Natural killer cell treated with Interleukin-12 subunit alpha and Interleukin-12 subunit beta and Interleukin-15 and Interleukin-18, amount 100 ng/mL, for 72 hours (primary cell): ENCODE measurements around the gene IQGAP2. TPM values are rescaled to one million over a fixed set of nuclear protein-coding genes. Genes with fewer than 3 reads are reported as not detected.

Experiments used
- ATAC-seq, 2 donors: fragments of 150-1000 bp; cut with Tn5 transposase in 1 of 2; sonication (Bioruptor Pico), chemical (Tn5 transposase) in 1 of 2; 2 replicates each; pipeline ENCODE4 v1.10.0; 2021
- DNase-seq: peaks from one replicate; pipeline ENCODE4 v3.0.0; 2022; ENCODE audit warnings: low spot score
- H3K27ac Mint-ChIP-seq, 2 donors: 1 replicate in 1 of 2; 2 replicates in 1 of 2; pipeline ENCODE4 v1.8.0; 2022; ENCODE audit warnings: mixed read lengths in 2 of 2, mild to moderate bottlenecking in 1 of 2, moderate library complexity in 1 of 2
- H3K27me3 Mint-ChIP-seq, 2 donors: 1 replicate in 1 of 2; 2 replicates in 1 of 2; pipeline ENCODE4 v1.8.0; 2022; ENCODE audit warnings: mixed read lengths in 2 of 2
- H3K36me3 Mint-ChIP-seq: one replicate; pipeline ENCODE4 v1.8.0; 2022; ENCODE audit warnings: mixed read lengths
- H3K4me1 Mint-ChIP-seq, 2 donors: 1 replicate in 1 of 2; 2 replicates in 1 of 2; pipeline ENCODE4 v1.8.0; 2022; ENCODE audit warnings: low read depth in 2 of 2, mixed read lengths in 2 of 2, mild to moderate bottlenecking in 1 of 2
- H3K4me3 Mint-ChIP-seq: one replicate; pipeline ENCODE4 v1.8.0; 2022; ENCODE audit warnings: mixed read lengths
- H3K9me3 Mint-ChIP-seq: 2 replicates; pipeline ENCODE4 v1.8.0; 2022; ENCODE audit warnings: mixed read lengths
- total RNA-seq, 2 donors: library from RNA; stranded (reverse); gene quantifications; one replicate each; pipeline ENCODE4 v1.2.3, GENCODE V29; 2022

IQGAP2 gene
- total RNA-seq, 2 donors from 2014 or later = 104 to 111 TPM

DNA sequence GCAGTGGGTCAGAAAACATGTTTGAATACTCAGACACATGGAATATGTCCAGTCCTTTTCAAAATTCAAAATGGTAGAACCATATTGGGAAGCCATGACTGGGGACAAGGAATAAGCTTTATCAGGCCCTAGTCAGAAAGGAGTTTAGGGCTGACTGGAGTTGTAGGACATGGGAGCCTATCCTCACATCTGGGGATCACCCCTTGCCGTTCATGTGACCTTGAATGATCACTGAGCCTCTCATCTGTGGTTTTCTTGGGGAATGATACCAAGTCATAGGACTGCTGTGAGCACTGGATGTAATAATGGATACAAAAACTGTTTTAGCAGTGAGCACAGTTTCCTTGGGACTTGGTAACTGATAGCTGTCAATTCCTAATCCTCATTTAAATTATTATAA, 84.7 kb downstream of the IQGAP2 start:
- no peak overlapping the region for H3K4me3 Mint-ChIP-seq
- H3K9me3 Mint-ChIP-seq = no peaks in the 10 kb centered on the region
- H3K27ac Mint-ChIP-seq = peak overlapping the region in 1 of 2 donors; percentile 66
- peaks cover 51 to 53% of the 10 kb centered on the region in 2 donors for H3K4me1 Mint-ChIP-seq
- H3K36me3 Mint-ChIP-seq = no peaks in the 10 kb centered on the region
- no peak for DNase-seq
- H3K27me3 Mint-ChIP-seq = no peaks in the 10 kb centered on the region
- ATAC-seq = no peak

DNA sequence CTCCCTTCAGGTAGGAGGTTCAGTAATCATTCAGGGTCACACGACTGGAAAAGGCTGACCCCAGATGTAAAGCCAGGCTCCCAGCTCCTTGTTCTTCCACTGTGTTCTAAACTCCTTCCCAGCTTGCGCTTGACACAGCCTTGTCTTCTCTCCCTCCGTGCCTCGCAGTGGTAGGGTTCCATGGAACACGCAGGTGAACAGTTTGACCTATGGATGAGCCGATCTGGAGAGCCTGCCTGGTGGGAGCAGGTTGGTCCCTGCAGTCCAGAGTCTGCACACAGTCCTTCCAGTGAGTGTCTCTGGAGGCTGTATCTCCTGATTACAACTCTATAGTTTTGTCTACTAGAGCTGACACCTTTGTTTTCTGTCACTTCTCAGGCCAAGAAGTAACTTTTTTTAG, 85.9 kb downstream of the IQGAP2 start:
- Mint-ChIP-seq H3K27me3 (no peaks in the 10 kb centered on the region), H3K4me3 (no peak overlapping the region)
- ATAC-seq = peak in 1 of 2 donors; percentile 59

DNA sequence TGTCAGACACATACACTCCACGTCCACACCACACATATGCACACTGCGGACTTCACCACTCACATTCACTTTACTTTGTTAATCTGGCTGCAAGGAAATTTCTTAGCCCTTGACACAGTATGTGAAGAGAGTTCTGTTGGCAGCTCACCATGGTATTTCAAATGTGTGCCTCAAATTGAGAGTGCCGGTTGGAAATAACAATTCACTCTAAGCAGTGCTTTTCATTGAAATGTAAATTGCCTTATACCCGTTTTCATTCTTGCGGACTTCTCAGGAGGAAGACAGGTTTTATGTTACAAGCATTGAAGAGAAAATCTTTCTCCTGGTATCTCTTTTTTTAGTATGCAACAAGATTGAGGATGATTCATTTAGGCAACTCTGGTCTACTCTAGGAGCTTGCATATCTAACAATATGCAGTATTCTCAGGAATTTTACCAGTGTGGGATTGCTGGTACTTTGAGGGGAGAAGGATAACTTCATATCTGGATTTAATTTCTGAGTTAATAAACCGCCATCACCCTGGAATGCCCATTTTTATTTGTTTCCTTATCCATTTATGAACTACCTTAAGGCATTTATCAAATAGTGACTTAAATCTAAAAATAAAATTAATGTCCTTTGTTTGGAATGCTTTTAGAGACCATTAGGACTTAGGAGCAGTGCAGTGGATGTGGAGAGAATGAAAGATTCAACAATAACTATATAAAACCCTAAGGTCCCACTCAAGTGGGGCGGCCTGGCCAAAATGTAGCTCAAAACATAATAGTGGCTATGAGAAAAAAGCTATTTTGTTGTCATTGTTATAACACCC, 87.0 kb downstream of the IQGAP2 start:
- H3K9me3 Mint-ChIP-seq = no peaks in the 10 kb centered on the region
- H3K27me3 Mint-ChIP-seq = no peaks in the 10 kb centered on the region
- H3K36me3 Mint-ChIP-seq = peaks cover 5% of the 10 kb centered on the region
- ATAC-seq (no peak), DNase-seq (no peak)
- peak overlapping the region; percentile 22 to 36 for H3K27ac Mint-ChIP-seq
- H3K4me3 Mint-ChIP-seq = no peak overlapping the region
- H3K4me1 Mint-ChIP-seq = peaks cover 51 to 58% of the 10 kb centered on the region in 2 donors

More for the DNA sequence above, 85.9 kb downstream of the IQGAP2 start:
- no peaks in the 10 kb centered on the region for H3K36me3 Mint-ChIP-seq
- no peaks in the 10 kb centered on the region for H3K9me3 Mint-ChIP-seq
- peaks cover 54 to 57% of the 10 kb centered on the region in 2 donors for H3K4me1 Mint-ChIP-seq
- no peak for DNase-seq
- peak overlapping the region in 1 of 2 donors; percentile 66 for H3K27ac Mint-ChIP-seq

DNA sequence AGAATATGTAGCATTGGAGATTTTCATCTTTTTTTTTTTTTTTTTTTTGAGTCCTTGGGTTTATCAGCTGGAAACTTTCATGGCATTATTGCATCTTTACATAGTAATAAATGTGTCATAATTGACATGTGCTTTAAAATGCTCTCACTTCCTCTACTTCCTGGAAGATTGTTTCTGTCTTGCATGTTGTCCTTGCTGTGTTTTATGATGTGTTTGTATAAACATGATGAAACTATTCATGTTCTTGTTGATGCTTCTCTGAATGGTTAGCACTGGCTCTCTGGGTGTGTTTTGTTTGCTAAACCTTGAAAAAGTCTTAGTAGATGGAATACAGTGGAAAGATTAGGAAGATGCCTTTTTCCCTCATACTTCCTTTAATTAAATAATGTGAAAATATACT, 87.9 kb downstream of the IQGAP2 start:
- Mint-ChIP-seq H3K27me3 (no peaks in the 10 kb centered on the region), H3K4me3 (no peak overlapping the region), H3K27ac (peak overlapping the region; percentile 7 to 72), H3K36me3 (peaks cover 5% of the 10 kb centered on the region), H3K9me3 (no peaks in the 10 kb centered on the region), H3K4me1 (peaks cover 54 to 63% of the 10 kb centered on the region in 2 donors)
- DNase-seq = no peak
- no peak for ATAC-seq

DNA sequence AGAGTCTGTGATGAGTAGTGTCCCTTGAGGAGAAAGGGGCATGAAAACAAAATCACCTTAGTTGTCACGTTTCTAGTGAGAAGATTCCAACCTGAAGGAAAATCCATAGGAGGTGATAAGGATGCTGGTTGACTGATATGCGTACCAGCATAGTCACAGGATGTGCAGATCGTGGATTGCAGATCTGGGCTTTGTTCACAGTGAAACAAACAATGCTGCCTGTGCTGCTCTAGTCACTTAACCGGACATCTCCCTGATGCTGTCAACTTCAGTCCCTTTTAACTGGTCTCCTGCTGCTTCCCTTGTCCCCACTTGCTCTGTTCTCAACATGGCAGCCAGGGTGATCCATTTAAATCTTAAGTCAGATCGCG, 89.7 kb downstream of the IQGAP2 start:
- peak overlapping the region in 1 of 2 donors; percentile 72 for H3K27ac Mint-ChIP-seq
- ATAC-seq (no peak), DNase-seq (no peak)
- H3K4me3 Mint-ChIP-seq = no peak overlapping the region
- H3K27me3 Mint-ChIP-seq = no peaks in the 10 kb centered on the region
- no peaks in the 10 kb centered on the region for H3K9me3 Mint-ChIP-seq
- H3K36me3 Mint-ChIP-seq = peaks cover 5% of the 10 kb centered on the region
- H3K4me1 Mint-ChIP-seq = peaks cover 59 to 73% of the 10 kb centered on the region in 2 donors

DNA sequence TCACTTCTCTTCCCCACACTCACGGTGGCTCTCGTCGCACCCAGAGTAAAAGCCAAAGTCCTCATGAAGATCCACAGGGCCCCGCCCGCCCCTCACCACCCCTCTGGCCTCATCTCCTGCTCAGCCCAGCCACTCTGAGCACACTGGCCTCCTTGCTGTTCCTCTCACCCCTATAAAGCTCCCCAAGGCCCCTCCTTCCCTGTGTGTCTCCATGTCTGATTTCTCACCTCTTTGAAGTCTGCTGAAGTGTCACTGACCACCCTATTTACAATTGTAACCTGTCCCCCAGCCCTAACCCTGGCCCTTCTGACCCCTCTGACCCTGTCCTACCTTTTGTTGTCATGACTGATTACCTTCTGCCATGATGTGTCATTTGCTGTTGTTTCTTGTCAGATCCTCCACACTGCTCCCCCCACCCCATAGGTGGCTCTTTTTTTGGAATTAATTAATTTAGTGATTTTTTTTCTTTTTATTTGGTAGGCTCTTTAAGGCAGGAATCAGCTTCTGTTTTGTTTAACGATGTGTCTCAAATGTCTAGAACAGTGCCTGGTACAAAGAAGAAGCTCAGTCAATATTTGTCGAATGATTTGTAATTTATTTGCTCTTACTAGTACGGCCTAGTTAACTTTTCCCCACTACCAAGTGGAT, 90.2 kb downstream of the IQGAP2 start:
- H3K4me3 Mint-ChIP-seq = no peak overlapping the region
- peaks cover 63 to 73% of the 10 kb centered on the region in 2 donors for H3K4me1 Mint-ChIP-seq

DNA sequence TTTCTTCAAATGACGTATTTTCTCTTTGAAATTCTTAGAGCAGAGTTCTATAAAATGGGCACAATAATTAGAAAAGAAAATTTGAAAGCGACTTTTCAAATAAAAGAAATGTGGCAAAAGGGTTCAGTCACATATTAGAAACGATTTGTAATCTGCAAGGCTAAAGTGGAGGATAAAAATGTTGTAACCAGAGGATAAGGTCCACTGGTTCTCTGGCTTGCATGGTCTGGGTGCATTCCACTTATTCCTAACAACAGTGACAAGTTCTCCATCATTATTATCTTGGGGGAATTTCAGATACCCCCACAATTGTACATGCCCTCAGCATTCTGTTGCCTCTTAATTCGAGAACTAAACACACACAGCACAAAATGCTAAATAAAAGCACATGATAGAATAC, 91.1 kb downstream of the IQGAP2 start:
- DNase-seq (no peak), ATAC-seq (no peak)
- Mint-ChIP-seq H3K4me3 (no peak overlapping the region), H3K4me1 (peaks cover 61 to 76% of the 10 kb centered on the region in 2 donors), H3K36me3 (peaks cover 5% of the 10 kb centered on the region), H3K27me3 (no peaks in the 10 kb centered on the region), H3K9me3 (no peaks in the 10 kb centered on the region), H3K27ac (peak overlapping the region in 1 of 2 donors; percentile 62)

More for the DNA sequence above, 90.2 kb downstream of the IQGAP2 start:
- no peak for ATAC-seq
- peaks cover 5% of the 10 kb centered on the region for H3K36me3 Mint-ChIP-seq
- DNase-seq = no peak
- no peaks in the 10 kb centered on the region for H3K27me3 Mint-ChIP-seq
- H3K9me3 Mint-ChIP-seq = no peaks in the 10 kb centered on the region
- H3K27ac Mint-ChIP-seq = peak overlapping the region in 1 of 2 donors; percentile 72

DNA sequence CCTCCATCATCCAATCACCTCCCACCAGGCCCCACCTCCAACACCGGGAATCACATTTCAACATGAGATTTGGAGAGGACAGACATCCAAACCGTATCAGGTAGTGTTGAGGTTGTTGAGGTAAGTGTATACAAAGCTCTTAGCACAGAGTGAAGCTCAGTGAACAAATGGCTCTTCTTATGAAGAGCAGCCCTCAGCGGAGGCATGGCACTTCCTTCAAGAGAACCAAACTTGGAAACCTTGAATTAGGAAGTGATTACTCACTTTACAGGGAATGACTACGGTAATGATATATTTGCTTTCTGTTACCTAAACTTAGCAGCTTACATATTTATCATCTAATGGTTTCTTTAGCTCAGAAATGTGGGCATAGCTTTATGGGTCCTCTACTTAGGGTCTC, 92.8 kb downstream of the IQGAP2 start:
- no peak for ATAC-seq
- no peak overlapping the region for H3K4me3 Mint-ChIP-seq
- no peaks in the 10 kb centered on the region for H3K9me3 Mint-ChIP-seq
- H3K27me3 Mint-ChIP-seq = no peaks in the 10 kb centered on the region
- H3K27ac Mint-ChIP-seq = peak overlapping the region; percentile 52 to 64
- peaks cover 63 to 79% of the 10 kb centered on the region in 2 donors for H3K4me1 Mint-ChIP-seq
- peaks cover 5% of the 10 kb centered on the region for H3K36me3 Mint-ChIP-seq
- DNase-seq = no peak

DNA sequence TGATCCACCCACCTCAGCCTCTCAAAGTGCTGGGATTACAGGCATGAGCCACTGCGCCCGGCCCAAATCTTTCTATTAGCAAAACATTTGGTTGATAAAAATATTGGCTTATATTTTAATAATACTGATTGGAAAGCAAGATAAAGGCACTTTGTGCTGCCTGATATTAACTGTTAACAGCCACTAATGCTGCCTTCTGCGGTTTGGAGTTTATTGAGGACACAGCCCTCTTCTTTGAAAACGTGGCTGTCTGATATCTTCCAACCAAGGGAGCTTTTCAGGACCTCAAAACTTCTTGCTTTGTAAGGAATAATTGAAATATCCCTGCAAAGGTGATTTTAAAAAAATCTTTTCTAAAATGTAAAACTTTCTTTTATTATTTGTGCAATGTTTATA, 94.0 kb downstream of the IQGAP2 start:
- Mint-ChIP-seq H3K9me3 (no peaks in the 10 kb centered on the region), H3K4me3 (no peak overlapping the region), H3K27me3 (no peaks in the 10 kb centered on the region), H3K4me1 (peaks cover 58 to 71% of the 10 kb centered on the region in 2 donors), H3K27ac (peak overlapping the region; percentile 52 to 64), H3K36me3 (peaks cover 5% of the 10 kb centered on the region)
- ATAC-seq (no peak), DNase-seq (no peak)

DNA sequence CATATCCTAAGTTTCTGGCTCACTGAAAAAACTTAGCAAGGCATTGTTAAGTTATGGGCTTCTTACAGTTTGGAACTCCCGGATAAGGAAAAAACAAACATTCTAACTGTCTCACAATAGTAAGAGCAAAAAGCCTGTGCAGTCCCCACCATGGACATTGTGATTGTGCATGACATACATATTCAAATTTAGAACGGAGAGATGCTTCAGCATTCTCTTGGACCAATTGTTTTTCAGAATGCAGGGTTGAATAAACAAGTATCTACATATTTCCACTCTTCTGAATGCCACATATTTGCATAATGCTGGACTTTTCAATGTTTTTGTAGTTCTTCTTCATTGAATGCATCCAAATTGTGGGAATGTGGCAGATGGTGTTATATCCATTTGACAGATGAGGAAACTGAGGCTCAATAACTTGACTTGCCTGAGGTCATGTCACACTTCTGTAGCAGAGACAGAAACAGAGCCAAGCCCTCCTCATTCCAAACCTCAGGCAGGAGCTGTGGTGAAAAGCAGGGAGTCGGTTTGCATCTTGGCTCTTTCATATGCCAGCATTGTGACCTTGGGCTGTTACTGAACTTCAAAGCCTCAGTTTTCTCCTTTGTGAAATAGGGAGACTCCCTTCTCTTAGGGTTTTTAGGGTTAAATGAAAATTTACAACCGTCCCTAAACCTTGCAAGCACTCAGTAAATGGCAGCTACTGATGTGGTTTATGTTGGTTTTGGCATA, 95.1 kb downstream of the IQGAP2 start:
- H3K27me3 Mint-ChIP-seq = no peaks in the 10 kb centered on the region
- no peak for ATAC-seq
- H3K9me3 Mint-ChIP-seq = no peaks in the 10 kb centered on the region
- peaks cover 49 to 62% of the 10 kb centered on the region in 2 donors for H3K4me1 Mint-ChIP-seq
- DNase-seq = no peak
- peak overlapping the region in 1 of 2 donors; percentile 42 for H3K27ac Mint-ChIP-seq
- H3K4me3 Mint-ChIP-seq = no peak overlapping the region
- peaks cover 5% of the 10 kb centered on the region for H3K36me3 Mint-ChIP-seq

DNA sequence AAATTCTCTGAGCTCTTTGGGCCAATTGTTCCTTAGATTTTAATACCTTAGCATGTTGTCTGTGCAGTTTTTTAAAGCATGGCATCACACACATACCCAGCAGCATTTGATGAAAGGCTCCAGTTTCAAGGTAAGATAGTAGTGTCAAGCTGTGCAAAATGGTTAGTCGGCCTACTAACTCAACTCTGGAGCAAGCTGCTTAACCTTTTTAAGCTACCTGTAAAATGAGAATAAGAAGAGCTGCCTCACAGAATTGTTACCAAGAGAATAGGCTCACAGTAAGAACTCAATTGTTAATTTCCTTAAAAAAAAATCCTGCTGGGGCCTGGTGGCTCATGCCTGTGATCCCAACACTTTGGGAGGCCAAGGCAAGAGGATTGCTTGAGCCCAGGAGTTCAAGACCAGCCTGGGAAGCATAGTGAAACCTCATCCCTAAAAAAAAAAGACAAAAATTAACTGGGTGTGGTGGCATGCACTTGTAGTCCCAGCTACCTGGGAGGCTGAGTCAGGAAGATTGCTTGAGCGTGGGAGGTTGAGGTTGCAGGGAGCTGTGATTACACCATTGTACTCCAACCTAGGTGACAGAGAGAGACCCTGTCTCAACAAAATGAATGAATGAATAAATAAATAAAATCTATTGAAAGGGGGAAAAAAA, 96.5 kb downstream of the IQGAP2 start:
- DNase-seq (no peak), ATAC-seq (no peak)
- H3K27ac Mint-ChIP-seq = peak overlapping the region; percentile 40 to 58
- H3K9me3 Mint-ChIP-seq = no peaks in the 10 kb centered on the region
- peaks cover 51 to 55% of the 10 kb centered on the region in 2 donors for H3K4me1 Mint-ChIP-seq
- H3K4me3 Mint-ChIP-seq = no peak overlapping the region
- H3K36me3 Mint-ChIP-seq = peaks cover 1% of the 10 kb centered on the region
- H3K27me3 Mint-ChIP-seq = no peaks in the 10 kb centered on the region

DNA sequence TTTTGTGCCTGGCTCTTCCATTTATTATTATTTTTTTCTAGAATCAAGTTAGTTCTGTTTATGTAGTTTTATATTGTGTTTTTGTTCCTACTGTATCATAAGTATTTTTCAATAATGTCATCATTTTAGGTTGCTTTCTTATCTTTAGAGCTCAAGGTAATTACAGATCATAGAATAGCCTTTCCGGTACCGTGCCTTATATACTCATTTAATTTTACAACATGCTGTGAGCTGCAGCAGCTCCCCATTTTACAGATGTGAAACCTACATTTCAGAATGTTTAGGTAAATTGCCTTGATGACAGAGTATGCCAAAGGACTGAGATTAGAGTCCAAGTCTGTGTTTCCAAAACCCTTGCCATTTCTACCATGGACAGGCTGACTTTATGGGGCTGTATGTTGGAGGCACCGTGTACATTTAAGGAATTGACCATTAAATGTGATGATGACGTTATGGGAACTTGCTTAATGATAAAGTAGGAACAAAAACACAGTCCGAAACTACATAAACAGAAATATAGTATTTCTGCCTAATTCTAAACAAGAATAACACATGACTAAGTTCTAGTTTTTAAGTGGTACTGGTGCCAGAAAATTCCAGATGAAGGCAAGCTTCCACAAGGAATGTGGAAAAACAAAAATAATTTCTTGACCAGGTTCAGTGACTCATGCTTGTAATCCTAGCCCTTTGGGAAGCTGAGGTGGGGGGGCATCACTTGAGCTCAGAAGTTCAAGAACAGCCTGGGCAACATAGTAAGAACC, 97.7 kb downstream of the IQGAP2 start:
- no peak overlapping the region for H3K4me3 Mint-ChIP-seq
- H3K36me3 Mint-ChIP-seq = no peaks in the 10 kb centered on the region
- H3K27ac Mint-ChIP-seq = no peak overlapping the region
- ATAC-seq = no peak
- H3K4me1 Mint-ChIP-seq = peaks cover 54 to 55% of the 10 kb centered on the region in 2 donors
- H3K9me3 Mint-ChIP-seq = no peaks in the 10 kb centered on the region
- DNase-seq = no peak
- H3K27me3 Mint-ChIP-seq = no peaks in the 10 kb centered on the region

DNA sequence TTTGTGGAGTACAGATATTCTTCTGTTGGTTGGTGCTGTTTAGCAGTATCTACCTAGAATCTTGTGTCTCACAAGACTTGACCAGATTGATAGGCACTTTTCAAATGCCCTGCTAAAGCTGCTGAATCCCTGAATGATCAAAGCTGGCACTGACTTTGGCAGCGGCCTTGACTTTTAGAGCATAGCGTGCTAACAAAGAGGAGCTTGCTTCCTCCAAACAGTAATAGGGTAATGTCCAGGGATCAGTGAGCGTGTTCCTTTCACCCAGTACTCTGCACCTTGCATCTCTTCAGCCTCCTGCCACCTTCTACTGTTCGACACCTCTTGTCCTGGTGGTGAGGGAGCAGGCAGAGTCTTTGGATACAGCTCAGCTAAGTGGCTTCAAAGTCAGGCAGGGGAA, 100.8 kb downstream of the IQGAP2 start:
- Mint-ChIP-seq H3K9me3 (no peaks in the 10 kb centered on the region), H3K36me3 (no peaks in the 10 kb centered on the region), H3K4me1 (peaks cover 48 to 53% of the 10 kb centered on the region in 2 donors), H3K27ac (peak overlapping the region; percentile 80 to 89), H3K4me3 (no peak overlapping the region), H3K27me3 (no peaks in the 10 kb centered on the region)
- no peak for ATAC-seq
- no peak for DNase-seq
